ENCODE measurements around the gene SLMAP.
A peak's percentile ranks its signal among the peaks of the same experiment; 100 is the strongest.

Gene SLMAP

GRCh38 chr3:57755741-57756527 lies at the start of gene SLMAP:
SLMAP (plus strand) TSS chr3:57756309; CDS start chr3:57757652, 1,343 bp downstream.
- DNase-seq (ENCODE audit: low read depth), result peak; percentile 92

- DNase-seq (ENCODE audit: low read depth), result no peak
Observed at GRCh38 chr3:57706462-57706861, 49.6 kb upstream of the SLMAP start.

- DNase-seq (ENCODE audit: low read depth), result no peak
Observed at GRCh38 chr3:57709031-57709430, 47.1 kb upstream of the SLMAP start.

- DNase-seq (ENCODE audit: low read depth), result no peak
Observed at GRCh38 chr3:57709559-57709958, 46.5 kb upstream of the SLMAP start.

- no peak for DNase-seq (ENCODE audit: low read depth)
Observed at GRCh38 chr3:57715686-57716085, 40.4 kb upstream of the SLMAP start.

- DNase-seq (ENCODE audit: low read depth), result no peak
Observed at GRCh38 chr3:57717205-57717868, 38.8 kb upstream of the SLMAP start.

GRCh38 chr3:57718118-57718517 lies 38.0 kb upstream of the SLMAP start:
- no peak for DNase-seq (ENCODE audit: low read depth)

- no peak for DNase-seq (ENCODE audit: low read depth)
Observed at GRCh38 chr3:57726397-57726796, 29.7 kb upstream of the SLMAP start.

- DNase-seq (ENCODE audit: low read depth), result no peak
Observed at GRCh38 chr3:57727106-57727505, 29.0 kb upstream of the SLMAP start.

GRCh38 chr3:57729334-57730045 lies 26.6 kb upstream of the SLMAP start:
- DNase-seq (ENCODE audit: low read depth), result no peak

- DNase-seq (ENCODE audit: low read depth), result no peak
Observed at GRCh38 chr3:57730682-57731081, 25.4 kb upstream of the SLMAP start.

- no peak for DNase-seq (ENCODE audit: low read depth)
Observed at GRCh38 chr3:57731311-57731710, 24.8 kb upstream of the SLMAP start.

GRCh38 chr3:57733790-57734189 lies 22.3 kb upstream of the SLMAP start:
- DNase-seq (ENCODE audit: low read depth), result no peak

GRCh38 chr3:57735405-57735804 lies 20.7 kb upstream of the SLMAP start:
- no peak for DNase-seq (ENCODE audit: low read depth)

GRCh38 chr3:57737840-57738239 lies 18.3 kb upstream of the SLMAP start:
- DNase-seq (ENCODE audit: low read depth), result no peak

GRCh38 chr3:57738391-57738790 lies 17.7 kb upstream of the SLMAP start:
- no peak for DNase-seq (ENCODE audit: low read depth)

- DNase-seq (ENCODE audit: low read depth), result no peak
Observed at GRCh38 chr3:57740027-57740426, 16.1 kb upstream of the SLMAP start.

- no peak for DNase-seq (ENCODE audit: low read depth)
Observed at GRCh38 chr3:57743496-57743895, 12.6 kb upstream of the SLMAP start.

GRCh38 chr3:57745101-57745500 lies 11.0 kb upstream of the SLMAP start:
- no peak for DNase-seq (ENCODE audit: low read depth)

- DNase-seq (ENCODE audit: low read depth), result no peak
Observed at GRCh38 chr3:57746156-57747010, 9.7 kb upstream of the SLMAP start.

- DNase-seq (ENCODE audit: low read depth), result no peak
Observed at GRCh38 chr3:57749542-57749941, 6.6 kb upstream of the SLMAP start.

GRCh38 chr3:57752307-57752706 lies 3.8 kb upstream of the SLMAP start:
- no peak for DNase-seq (ENCODE audit: low read depth)

Measured in stimulated activated CD8-positive, alpha-beta memory T cell treated with anti-CD3 and anti-CD28 coated beads, Interleukin-15, amount 100 ng/mL, for 1 hour (primary cell).